ENCODE data around the gene HID1. TPM values are rescaled to one million over a fixed set of nuclear protein-coding genes. Genes with fewer than 3 reads are reported as not detected.

Gene HID1
- total RNA-seq, 1 experiment from 2014 or later = 43.8 TPM

GRCh38 chr17:74953134-74953687, 19.3 kb downstream of the HID1 start (continued):
- TF ChIP-seq REST (IDR thresholded peaks at IDR 0.05; ENCODE audit: low read depth) = no peak
- TF ChIP-seq CBX3 (IDR thresholded peaks at IDR 0.05; ENCODE audit: low read depth) = no peak
- no peak for TF ChIP-seq SP1 (IDR thresholded peaks at IDR 0.05; ENCODE audit: low read depth)
- no peak for TF ChIP-seq RAD21 (IDR thresholded peaks at IDR 0.05; ENCODE audit: low read depth)
- no peak for TF ChIP-seq POLR2AphosphoS5 (IDR thresholded peaks at IDR 0.05; ENCODE audit: low read depth, low read length)
- TF ChIP-seq POLR2A (IDR thresholded peaks at IDR 0.05; ENCODE audit: borderline replicate concordance, extremely low read depth, insufficient read depth, insufficient read length) = no peak
- TF ChIP-seq, protein P1, sequence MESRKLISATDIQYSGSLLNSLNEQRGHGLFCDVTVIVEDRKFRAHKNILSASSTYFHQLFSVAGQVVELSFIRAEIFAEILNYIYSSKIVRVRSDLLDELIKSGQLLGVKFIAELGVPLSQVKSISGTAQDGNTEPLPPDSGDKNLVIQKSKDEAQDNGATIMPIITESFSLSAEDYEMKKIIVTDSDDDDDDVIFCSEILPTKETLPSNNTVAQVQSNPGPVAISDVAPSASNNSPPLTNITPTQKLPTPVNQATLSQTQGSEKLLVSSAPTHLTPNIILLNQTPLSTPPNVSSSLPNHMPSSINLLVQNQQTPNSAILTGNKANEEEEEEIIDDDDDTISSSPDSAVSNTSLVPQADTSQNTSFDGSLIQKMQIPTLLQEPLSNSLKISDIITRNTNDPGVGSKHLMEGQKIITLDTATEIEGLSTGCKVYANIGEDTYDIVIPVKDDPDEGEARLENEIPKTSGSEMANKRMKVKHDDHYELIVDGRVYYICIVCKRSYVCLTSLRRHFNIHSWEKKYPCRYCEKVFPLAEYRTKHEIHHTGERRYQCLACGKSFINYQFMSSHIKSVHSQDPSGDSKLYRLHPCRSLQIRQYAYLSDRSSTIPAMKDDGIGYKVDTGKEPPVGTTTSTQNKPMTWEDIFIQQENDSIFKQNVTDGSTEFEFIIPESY (IDR thresholded peaks at IDR 0.05; ENCODE audit: extremely low read depth, insufficient replicate concordance, low read length) = no peak
- no peak for TF ChIP-seq SRF (IDR thresholded peaks at IDR 0.05; ENCODE audit: low read depth)
